GM21526 (cell line): ENCODE measurements around the gene ATXN7.
A peak's percentile ranks its signal among the peaks of the same experiment; 100 is the strongest.

ENCODE experiments used
- ATAC-seq: cut with Tn5 transposase; IDR thresholded peaks from one replicate; pipeline ENCODE4 v1.9.1; 2021; ENCODE audit warnings: moderate library complexity; ENCODE audit not compliant: unreplicated experiment, low FRiP score

The ATXN7 gene

GRCh38 chr3:63960048-63960711 is 96.5 kb downstream of the ATXN7 start:
- no peak for ATAC-seq

GRCh38 chr3:63961891-63962290 is 98.2 kb downstream of the ATXN7 start:
- peak; percentile 80 for ATAC-seq

GRCh38 chr3:63963496-63963895 is 99.8 kb downstream of the ATXN7 start:
- no peak for ATAC-seq

- ATAC-seq, result no peak
Observed at GRCh38 chr3:63964681-63965485, 101.2 kb downstream of the ATXN7 start.

GRCh38 chr3:63966007-63966406 is 102.3 kb downstream of the ATXN7 start:
- no peak for ATAC-seq

GRCh38 chr3:63966871-63967270 is 103.2 kb downstream of the ATXN7 start:
- no peak for ATAC-seq

GRCh38 chr3:63967675-63968611 is 104.3 kb downstream of the ATXN7 start:
- peak; percentile 48 for ATAC-seq

- ATAC-seq, result peak; percentile 37
Observed at GRCh38 chr3:63968612-63969350, 105.1 kb downstream of the ATXN7 start.

- ATAC-seq, result no peak
Observed at GRCh38 chr3:63969876-63970275, 106.2 kb downstream of the ATXN7 start.

GRCh38 chr3:63970631-63971475 is 107.2 kb downstream of the ATXN7 start:
- ATAC-seq, result no peak

GRCh38 chr3:63972196-63972595 is 108.5 kb downstream of the ATXN7 start:
- no peak for ATAC-seq

GRCh38 chr3:63972987-63973386 is 109.3 kb downstream of the ATXN7 start:
- no peak for ATAC-seq

GRCh38 chr3:63973406-63973805 is 109.7 kb downstream of the ATXN7 start:
- no peak for ATAC-seq

- ATAC-seq, result no peak
Observed at GRCh38 chr3:63974451-63974850, 110.8 kb downstream of the ATXN7 start.

GRCh38 chr3:63975723-63976122 is 112.1 kb downstream of the ATXN7 start:
- ATAC-seq, result no peak

- no peak for ATAC-seq
Observed at GRCh38 chr3:63976161-63976871, 112.6 kb downstream of the ATXN7 start.

GRCh38 chr3:63976872-63977200 is 113.2 kb downstream of the ATXN7 start:
- ATAC-seq, result no peak

GRCh38 chr3:63977893-63978292 is 114.2 kb downstream of the ATXN7 start:
- no peak for ATAC-seq
